Measurements from ENCODE around the gene GPC5. TPM values are rescaled to one million over a fixed set of nuclear protein-coding genes. Genes with fewer than 3 reads are reported as not detected.

GPC5 gene
- total and polyA plus RNA-seq, 2 of the 8 experiments (the other 6 are each of a cell fraction or from before 2014, with no cell fraction given), result 0.20 to 0.39 TPM

DNA sequence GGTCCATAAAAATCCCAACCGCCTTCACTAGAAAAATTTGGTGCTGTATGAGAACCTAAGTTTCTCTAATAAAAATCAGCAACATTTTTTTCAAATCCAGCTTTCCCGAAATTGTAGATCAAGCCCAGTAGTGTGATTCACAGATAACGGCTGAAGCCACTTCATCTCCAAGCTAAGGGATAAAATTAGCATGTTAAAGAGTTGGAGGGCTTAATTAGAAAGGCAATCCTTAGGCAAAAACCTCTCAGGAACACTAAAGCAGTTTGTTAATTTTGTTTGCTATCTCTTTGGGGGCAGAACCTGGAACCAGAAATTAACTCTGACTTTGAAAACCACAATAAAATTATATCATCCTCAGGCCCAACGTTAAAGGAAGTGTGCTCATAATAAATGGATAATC lies 820.2 kb downstream of the GPC5 start:
- no peaks in the 10 kb centered on the region for H3K27me3 ChIP-seq (replicated peaks in 1 of 4; ENCODE audit: control insufficient read depth in 3 of 4, extremely low read depth in 1 of 4, insufficient read depth in 3 of 4, low read length in 3 of 4)
- no peak overlapping the region for H2AK5ac ChIP-seq (ENCODE audit: low read depth, low read length)
- no peaks in the 10 kb centered on the region for H3K79me2 ChIP-seq (ENCODE audit: control insufficient read depth in 1 of 2, insufficient read depth in 2 of 2, low read length in 2 of 2)
- H2BK120ac ChIP-seq (replicated peaks; ENCODE audit: low read depth, low read length), result no peak overlapping the region
- H3K4ac ChIP-seq (replicated peaks; ENCODE audit: insufficient read length, low read depth, low read length), result no peak overlapping the region
- peak overlapping the region in 1 of 4 experiments; percentile 17; a peak in 1 of 8 replicates for H3K4me3 ChIP-seq (ENCODE audit: extremely low read depth in 1 of 4, insufficient read depth in 2 of 4, low read depth in 3 of 4, low read length in 4 of 4)
- no peak overlapping the region for H2BK20ac ChIP-seq (ENCODE audit: low read length)
- H3K27ac ChIP-seq (ENCODE audit: low read depth, low read length), result no peak overlapping the region
- H2BK15ac ChIP-seq (ENCODE audit: low read length), result no peak overlapping the region
- 58% methylated on average over 4 of the region's 4 CpGs; no CpG with 5 or more reads in 1 of the 2 experiments for WGBS, 2 experiments (ENCODE audit: extremely low coverage in 1 of 2, insufficient coverage in 1 of 2, insufficient read length in 1 of 2, insufficient replicate concordance in 2 of 2, low coverage in 1 of 2, low lambda C conversion rate in 2 of 2, missing lambda C conversion rate in 1 of 2)
- CTCF ChIA-PET (ENCODE audit: partially characterized antibody), result no interaction called here
- no peak overlapping the region for H4K5ac ChIP-seq (ENCODE audit: insufficient read length, low read depth, low read length)
- H3K9ac ChIP-seq (replicated peaks in 1 of 4; ENCODE audit: extremely low read depth in 1 of 4, low read depth in 3 of 4, low read length in 3 of 4), result no peak overlapping the region
- H3K56ac ChIP-seq (replicated peaks; ENCODE audit: insufficient read length, low read depth, low read length), result no peak overlapping the region
- no peak overlapping the region for H4K8ac ChIP-seq (ENCODE audit: extremely low read depth, insufficient read depth, low read length)
- no peaks in the 10 kb centered on the region for H3K79me1 ChIP-seq (ENCODE audit: low read depth, low read length)
- POLR2A ChIA-PET (ENCODE audit: partially characterized antibody), result no interaction called here
- no peaks in the 10 kb centered on the region for H3K23me2 ChIP-seq (ENCODE audit: low read depth, low read length)
- H3K4me1 ChIP-seq (replicated peaks in 1 of 4; ENCODE audit: control insufficient read depth in 3 of 4, insufficient read depth in 4 of 4, low read length in 3 of 4), result peaks cover 2 to 6% (median 4%) of the 10 kb centered on the region in 4 experiments; a peak in 5 of 7 replicates
- H3K14ac ChIP-seq (ENCODE audit: insufficient read length), result no peak overlapping the region
- 0 out of 2 replicates have a peak overlapping the region, but pooled peaks have one; percentile 10 for H2BK5ac ChIP-seq (ENCODE audit: low read depth, low read length)
- H3K18ac ChIP-seq (ENCODE audit: extremely low read depth, low read length), result no peak overlapping the region
- H3K9me3 ChIP-seq (ENCODE audit: insufficient read depth in 2 of 2, low read depth in 1 of 2, low read length in 1 of 2), result no peaks in the 10 kb centered on the region
- peak overlapping the region; percentile 25 to 34; a peak in 2 of 4 replicates for H3K4me2 ChIP-seq (ENCODE audit: insufficient read depth in 1 of 2, low read depth in 2 of 2, low read length in 2 of 2)
- H3K23ac ChIP-seq (ENCODE audit: insufficient read length), result no peak overlapping the region
- no peak overlapping the region for H2BK12ac ChIP-seq (ENCODE audit: low read depth, low read length)
- H4K20me1 ChIP-seq (replicated peaks in 1 of 2; ENCODE audit: control insufficient read depth in 1 of 2, insufficient read depth in 2 of 2, low read length in 2 of 2), result no peaks in the 10 kb centered on the region
- H3K36me3 ChIP-seq (ENCODE audit: control insufficient read depth in 2 of 4, insufficient read depth in 4 of 4, low read length in 3 of 4), result no peaks in the 10 kb centered on the region
- no peak overlapping the region for H4K91ac ChIP-seq (replicated peaks; ENCODE audit: insufficient read length, low read length)
- DNase-seq (ENCODE audit: low read depth in 1 of 2, low spot score in 2 of 2) (no peak), FAIRE-seq (no peak)
- H2AFZ ChIP-seq (ENCODE audit: low read length), result no peak overlapping the region; the same call in 1 of the 2 replicates
- TF ChIP-seq SP4 (IDR thresholded peaks at IDR 0.05; ENCODE audit: low read length) (no peak), CREB1 (IDR thresholded peaks at IDR 0.05) (no peak), SP1 (IDR thresholded peaks at IDR 0.05; ENCODE audit: low read depth, low read length) (0 out of 2 replicates have a peak, but pooled peaks have one; percentile 11), SP2 (IDR thresholded peaks at IDR 0.05; ENCODE audit: low read length) (no peak), TEAD4 (IDR thresholded peaks at IDR 0.05; ENCODE audit: low read depth, low read length) (no peak), JUN (IDR thresholded peaks at IDR 0.05; ENCODE audit: low read depth, low read length) (no peak), CHD1 (IDR thresholded peaks at IDR 0.05; ENCODE audit: low read depth, low read length) (no peak)

Data from H1 (cell line).